Stimulated activated CD4-positive, alpha-beta T cell treated with anti-CD3 and anti-CD28 coated beads, Interleukin-4, amount 100 ng/mL, for 4 hours (primary cell): Measurements from ENCODE around the gene GDPD5.

Experiments
- DNase-seq, 2 experiments: peaks; one replicate each; pipeline ENCODE4 v3.0.0-alpha.2; 2020

GDPD5 gene

GRCh38 chr11:75534259-75535069 lies 8.7 kb upstream of the GDPD5 start:
- DNase-seq, result no peak

GRCh38 chr11:75533896-75534258 lies 8.1 kb upstream of the GDPD5 start:
- no peak for DNase-seq

GRCh38 chr11:75532200-75533048 lies 6.7 kb upstream of the GDPD5 start:
- DNase-seq, result peak; percentile 72 to 74

GRCh38 chr11:75531325-75531724 lies 5.6 kb upstream of the GDPD5 start:
- no peak for DNase-seq

GRCh38 chr11:75530577-75530976 lies 4.8 kb upstream of the GDPD5 start:
- DNase-seq, result no peak

GRCh38 chr11:75527938-75528735 lies 2.4 kb upstream of the GDPD5 start:
- no peak for DNase-seq

- no peak for DNase-seq
Observed at GRCh38 chr11:75527130-75527529, 1.4 kb upstream of the GDPD5 start.

- no peak for DNase-seq
Observed at GRCh38 chr11:75526192-75526541, 426 bp upstream of the GDPD5 start.

- DNase-seq, result peak; percentile 15 to 17
Observed at GRCh38 chr11:75524665-75525432, 892 bp downstream of the GDPD5 start.

GRCh38 chr11:75523811-75524664 lies 1.7 kb downstream of the GDPD5 start:
- DNase-seq, result no peak

GRCh38 chr11:75523189-75523588 lies 2.6 kb downstream of the GDPD5 start:
- DNase-seq, result no peak

GRCh38 chr11:75522286-75523044 lies 3.3 kb downstream of the GDPD5 start:
- no peak for DNase-seq

- no peak for DNase-seq
Observed at GRCh38 chr11:75520688-75521087, 5.1 kb downstream of the GDPD5 start.

GRCh38 chr11:75518771-75519653 lies 6.7 kb downstream of the GDPD5 start:
- no peak for DNase-seq

- DNase-seq, result no peak
Observed at GRCh38 chr11:75518204-75518549, 7.6 kb downstream of the GDPD5 start.

- DNase-seq, result no peak
Observed at GRCh38 chr11:75516886-75517285, 8.9 kb downstream of the GDPD5 start.

GRCh38 chr11:75516140-75516539 lies 9.6 kb downstream of the GDPD5 start:
- DNase-seq, result no peak

GRCh38 chr11:75514596-75514995 lies 11.1 kb downstream of the GDPD5 start:
- no peak for DNase-seq

- DNase-seq, result no peak
Observed at GRCh38 chr11:75513250-75513649, 12.5 kb downstream of the GDPD5 start.

- no peak for DNase-seq
Observed at GRCh38 chr11:75510723-75511019, 15.1 kb downstream of the GDPD5 start.
